WI38 (cell line): ENCODE results near the gene CNNM1.
A peak's percentile ranks its signal among the peaks of the same experiment; 100 is the strongest.

Experiments used
- H3K4me3 ChIP-seq: 2 replicates; pipeline ENCODE4 v1.5.1; 2011; ENCODE audit warnings: low read depth, mild to moderate bottlenecking, control low read depth, low read length
- CTCF ChIP-seq: IDR thresholded peaks from 2 replicates; pipeline ENCODE4 v1.5.1; 2012; ENCODE audit warnings: low read depth, mild to moderate bottlenecking, control low read depth, low read length

CNNM1 gene

GRCh38 chr10:99329304-99329553 is at the start of gene CNNM1:
Gene CNNM1 (plus strand): TSS chr10:99329356. CDS start chr10:99329388, 32 bp downstream.
- peak within 1 kb of the TSS; percentile 10; the same call in 1 of the 2 replicates for H3K4me3 ChIP-seq
- TF ChIP-seq CTCF = no peak

DNA sequence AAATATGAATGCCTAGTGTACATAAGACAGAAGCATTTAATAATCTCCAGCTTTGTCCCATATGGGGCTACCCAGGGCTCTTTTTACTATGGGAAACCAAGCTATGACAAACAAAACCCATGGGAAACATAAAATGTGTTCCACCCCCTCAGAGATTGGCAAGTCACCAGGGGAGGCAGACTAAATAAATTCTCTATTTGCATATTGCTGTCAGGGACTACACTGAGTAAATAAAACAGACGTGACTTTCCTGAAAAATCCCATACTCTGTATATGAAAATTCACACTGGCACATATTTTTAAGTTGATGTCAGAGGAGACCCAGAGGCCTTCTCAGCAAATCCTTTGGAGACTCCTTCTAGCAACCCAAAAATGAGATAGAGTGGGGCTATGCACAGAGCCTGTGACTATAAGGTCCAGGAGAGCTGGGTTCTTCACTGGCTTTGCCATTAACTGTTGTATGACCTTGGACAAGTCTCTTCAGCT is 49.5 kb upstream of the CNNM1 start:
- no peak overlapping the region for H3K4me3 ChIP-seq
- TF ChIP-seq CTCF = no peak

- TF ChIP-seq CTCF = no peak
Observed at GRCh38 chr10:99280472-99280871, 48.7 kb upstream of the CNNM1 start.

DNA sequence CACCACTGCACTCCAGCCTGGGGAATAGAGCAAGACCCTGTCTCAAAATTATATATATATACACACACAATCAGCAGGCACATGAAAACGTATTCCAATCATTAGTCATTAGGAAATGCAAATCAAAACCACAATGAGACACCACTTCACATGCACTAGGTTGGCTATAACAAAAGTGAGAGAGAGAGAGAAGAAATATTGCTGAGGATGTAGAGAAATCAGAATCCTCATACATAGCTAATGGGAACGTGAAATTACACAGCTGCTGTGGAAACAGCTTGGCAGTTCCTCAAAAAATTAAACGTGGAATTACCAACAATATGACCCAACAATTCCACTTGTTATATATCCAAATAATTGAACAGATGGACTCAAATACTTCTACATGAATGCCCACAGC is 43.3 kb upstream of the CNNM1 start:
- no peak overlapping the region for H3K4me3 ChIP-seq
- no peak for TF ChIP-seq CTCF

More at GRCh38 chr10:99280472-99280871, 48.7 kb upstream of the CNNM1 start:
- no peak overlapping the region for H3K4me3 ChIP-seq

GRCh38 chr10:99290306-99290705 is 38.9 kb upstream of the CNNM1 start:
- TF ChIP-seq CTCF = no peak

GRCh38 chr10:99292159-99292558 is 37.0 kb upstream of the CNNM1 start:
- H3K4me3 ChIP-seq = no peak overlapping the region
- TF ChIP-seq CTCF = no peak

More at GRCh38 chr10:99290306-99290705, 38.9 kb upstream of the CNNM1 start:
- H3K4me3 ChIP-seq = no peak overlapping the region

DNA sequence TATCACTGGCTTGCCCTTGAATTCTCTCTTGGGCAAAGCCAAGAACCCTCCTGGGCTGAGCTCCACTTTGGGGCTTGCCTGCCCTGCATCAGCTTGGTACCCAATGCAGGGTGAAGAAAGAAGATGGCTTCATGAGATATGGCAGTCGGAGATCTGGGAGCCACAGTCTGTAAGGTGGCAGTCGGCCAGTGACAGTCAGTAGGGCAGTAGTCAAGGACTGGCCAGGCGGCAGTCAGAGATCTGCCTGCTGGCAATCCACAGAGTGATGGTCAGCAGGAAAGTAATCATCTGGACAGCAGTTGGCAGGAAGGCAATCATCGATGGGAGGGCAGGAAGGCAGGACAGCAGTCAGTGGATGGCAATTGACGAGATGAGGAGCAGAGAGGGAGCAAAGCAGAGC is 32.6 kb upstream of the CNNM1 start:
- no peak for TF ChIP-seq CTCF

More for the DNA sequence above, 32.6 kb upstream of the CNNM1 start:
- no peak overlapping the region for H3K4me3 ChIP-seq
